Fibroblast of lung (primary cell): ENCODE results near the gene ZSWIM4. TPM values are rescaled to one million over a fixed set of nuclear protein-coding genes. Genes with fewer than 3 reads are reported as not detected.

Experiments
- DNase-seq, 2 donors: peaks; one replicate each; pipeline versions ENCODE4 v3.0.0 to v3.0.0-alpha.2; 2010; ENCODE audit warnings: low read depth in 2 of 2
- H2AFZ ChIP-seq: 2 replicates; pipeline ENCODE4 v1.5.1; 2012; ENCODE audit warnings: low read length, control low read depth, inconsistent platforms
- H3K27ac ChIP-seq: 2 replicates; pipeline ENCODE4 v1.5.1; 2011; ENCODE audit warnings: low read length, control low read depth; ENCODE audit not compliant: insufficient read depth
- H3K27me3 ChIP-seq: 2 replicates; pipeline ENCODE4 v1.5.1; 2011; ENCODE audit warnings: mild to moderate bottlenecking, low read length; ENCODE audit not compliant: control insufficient read depth, insufficient read depth
- H3K36me3 ChIP-seq: 2 replicates; pipeline ENCODE4 v1.5.1; 2011; ENCODE audit warnings: low read length; ENCODE audit not compliant: control insufficient read depth, insufficient read depth
- H3K4me1 ChIP-seq: 2 replicates; pipeline ENCODE4 v1.5.1; 2011; ENCODE audit warnings: low read length; ENCODE audit not compliant: control insufficient read depth, insufficient read depth; ENCODE audit errors: extremely low read depth
- H3K4me2 ChIP-seq: 2 replicates; pipeline ENCODE4 v1.5.1; 2011; ENCODE audit warnings: low read length, control low read depth; ENCODE audit not compliant: insufficient read depth; ENCODE audit errors: extremely low read depth
- H3K4me3 ChIP-seq, 4 experiments: fragments of 200-600 bp in 1 of 4; sonication (generic) in 1 of 4; replicated peaks in 1 of 4; 2 replicates each; pipeline ENCODE4 v1.5.1; 2011 to 2016; ENCODE audit warnings: low read length in 4 of 4, low read depth in 3 of 4, mild to moderate bottlenecking in 3 of 4, control low read depth in 2 of 4, inconsistent platforms in 1 of 4, mixed read lengths in 1 of 4; ENCODE audit not compliant: insufficient read depth in 1 of 4; ENCODE audit errors: control extremely low read depth in 1 of 4
- H3K79me2 ChIP-seq: 2 replicates; pipeline ENCODE4 v1.5.1; 2012; ENCODE audit warnings: mild to moderate bottlenecking, low read length, inconsistent platforms; ENCODE audit not compliant: control insufficient read depth, insufficient read depth
- H3K9ac ChIP-seq: 2 replicates; pipeline ENCODE4 v1.5.1; 2011; ENCODE audit warnings: mild to moderate bottlenecking, low read length, control low read depth; ENCODE audit not compliant: insufficient read depth
- H3K9me3 ChIP-seq: 2 replicates; pipeline ENCODE4 v1.5.1; 2012; ENCODE audit warnings: low read depth, low read length; ENCODE audit not compliant: control insufficient read depth, insufficient read depth
- H4K20me1 ChIP-seq: 2 replicates; pipeline ENCODE4 v1.5.1; 2011; ENCODE audit warnings: low read length; ENCODE audit not compliant: control insufficient read depth, insufficient read depth; ENCODE audit errors: extremely low read depth
- EZH2 ChIP-seq: IDR thresholded peaks from 2 replicates; pipeline ENCODE4 v1.5.1; 2012; ENCODE audit warnings: low read length, control low read depth, mild to moderate bottlenecking; ENCODE audit errors: missing control alignments
- polyA plus RNA-seq, 2 donors: library from polyadenylated mRNA; depleted of rRNA in 1 of 2; stranded (reverse) in 1 of 2; unstranded in 1 of 2; fragments of >200 nt; gene quantifications; 2 replicates each; pipeline ENCODE4 v1.2.1, GENCODE V29; 2011 to 2012; ENCODE audit warnings: missing spikeins in 1 of 2
- total RNA-seq: library from RNA; depleted of rRNA; stranded (reverse); fragments of >200 nt; gene quantifications from 2 replicates; pipeline ENCODE4 v1.2.1, GENCODE V29; 2014
- TF ChIP-seq, protein P1 (sequence below), 2 donors: IDR thresholded peaks in 1 of 2; conservative IDR thresholded peaks in 1 of 2; 1 replicate in 1 of 2; 2 replicates in 1 of 2; pipeline ENCODE4 v1.5.1; 2011 to 2012; ENCODE audit warnings: low read length in 2 of 2, control low read depth in 1 of 2, inconsistent platforms in 1 of 2, low read depth in 1 of 2, mild to moderate bottlenecking in 1 of 2

Gene ZSWIM4
- total and polyA plus RNA-seq, 2 donors (not counting 1 experiment from before 2014, with no cell fraction given) = 1.6 to 5.6 TPM

DNA sequence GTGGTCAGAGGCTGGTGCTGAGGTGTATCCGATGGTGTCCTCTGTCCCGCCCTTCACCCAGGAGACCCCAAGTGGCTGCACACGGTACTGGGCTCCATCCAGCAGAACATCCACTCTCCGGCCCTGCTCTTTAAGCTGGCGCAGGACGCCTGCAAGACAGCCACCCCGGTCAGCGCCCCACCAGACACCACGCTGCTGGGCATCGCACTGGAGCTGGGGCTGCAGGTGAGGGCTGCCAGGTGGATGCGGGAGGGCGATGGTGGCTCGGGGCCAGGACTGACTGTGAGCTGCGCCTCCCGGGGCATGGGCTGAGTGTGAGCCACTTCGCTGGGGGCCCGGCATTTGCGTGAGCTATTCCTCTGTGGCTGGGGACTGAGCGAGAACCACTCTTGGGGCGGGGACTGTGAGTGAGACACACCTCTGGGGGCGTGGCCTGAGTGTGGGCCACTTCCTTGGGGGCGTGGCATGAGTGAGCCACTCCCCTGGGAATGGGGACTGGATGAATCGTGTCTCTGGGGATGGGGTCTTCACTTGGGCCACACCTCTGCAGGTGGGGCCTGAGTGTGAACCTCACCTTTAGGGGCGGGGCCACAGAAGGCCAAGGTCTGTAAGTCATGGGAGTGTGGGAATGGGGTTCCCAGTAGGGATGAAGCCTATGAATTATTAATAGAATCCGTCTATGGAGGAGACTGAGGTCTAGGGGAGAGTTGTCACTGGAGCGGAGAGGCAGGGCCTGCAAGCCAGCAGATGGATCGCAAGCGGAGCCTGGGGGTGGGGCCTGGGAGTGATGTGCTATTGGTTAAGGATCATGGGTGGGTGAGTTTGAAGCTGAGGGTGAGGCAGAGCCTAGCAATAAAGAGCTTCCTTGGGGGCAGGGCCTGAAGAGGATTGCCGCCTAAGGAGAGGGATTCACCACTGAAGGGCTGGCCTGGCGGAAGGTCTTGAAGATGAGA is 30.5 kb downstream of the ZSWIM4 start:
- H3K9me3 ChIP-seq = no peaks in the 10 kb centered on the region
- H3K27me3 ChIP-seq = no peaks in the 10 kb centered on the region
- TF ChIP-seq, protein P1, sequence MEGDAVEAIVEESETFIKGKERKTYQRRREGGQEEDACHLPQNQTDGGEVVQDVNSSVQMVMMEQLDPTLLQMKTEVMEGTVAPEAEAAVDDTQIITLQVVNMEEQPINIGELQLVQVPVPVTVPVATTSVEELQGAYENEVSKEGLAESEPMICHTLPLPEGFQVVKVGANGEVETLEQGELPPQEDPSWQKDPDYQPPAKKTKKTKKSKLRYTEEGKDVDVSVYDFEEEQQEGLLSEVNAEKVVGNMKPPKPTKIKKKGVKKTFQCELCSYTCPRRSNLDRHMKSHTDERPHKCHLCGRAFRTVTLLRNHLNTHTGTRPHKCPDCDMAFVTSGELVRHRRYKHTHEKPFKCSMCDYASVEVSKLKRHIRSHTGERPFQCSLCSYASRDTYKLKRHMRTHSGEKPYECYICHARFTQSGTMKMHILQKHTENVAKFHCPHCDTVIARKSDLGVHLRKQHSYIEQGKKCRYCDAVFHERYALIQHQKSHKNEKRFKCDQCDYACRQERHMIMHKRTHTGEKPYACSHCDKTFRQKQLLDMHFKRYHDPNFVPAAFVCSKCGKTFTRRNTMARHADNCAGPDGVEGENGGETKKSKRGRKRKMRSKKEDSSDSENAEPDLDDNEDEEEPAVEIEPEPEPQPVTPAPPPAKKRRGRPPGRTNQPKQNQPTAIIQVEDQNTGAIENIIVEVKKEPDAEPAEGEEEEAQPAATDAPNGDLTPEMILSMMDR (conservative IDR thresholded peaks at IDR 0.05 in 1 of 2, IDR thresholded peaks at IDR 0.05 in 1 of 2; ENCODE audit: low read depth in 1 of 2, low read length in 2 of 2) = no peak
- no peak for TF ChIP-seq EZH2
- no peaks in the 10 kb centered on the region for H3K4me1 ChIP-seq
- H3K4me3 ChIP-seq = no peak overlapping the region
- H3K4me2 ChIP-seq = no peak overlapping the region
- H3K27ac ChIP-seq = no peak overlapping the region
- H3K9ac ChIP-seq = no peak overlapping the region
- no peak overlapping the region for H2AFZ ChIP-seq
- no peaks in the 10 kb centered on the region for H3K79me2 ChIP-seq
- peaks cover 11% of the 10 kb centered on the region for H3K36me3 ChIP-seq
- DNase-seq = no peak
- no peaks in the 10 kb centered on the region for H4K20me1 ChIP-seq

DNA sequence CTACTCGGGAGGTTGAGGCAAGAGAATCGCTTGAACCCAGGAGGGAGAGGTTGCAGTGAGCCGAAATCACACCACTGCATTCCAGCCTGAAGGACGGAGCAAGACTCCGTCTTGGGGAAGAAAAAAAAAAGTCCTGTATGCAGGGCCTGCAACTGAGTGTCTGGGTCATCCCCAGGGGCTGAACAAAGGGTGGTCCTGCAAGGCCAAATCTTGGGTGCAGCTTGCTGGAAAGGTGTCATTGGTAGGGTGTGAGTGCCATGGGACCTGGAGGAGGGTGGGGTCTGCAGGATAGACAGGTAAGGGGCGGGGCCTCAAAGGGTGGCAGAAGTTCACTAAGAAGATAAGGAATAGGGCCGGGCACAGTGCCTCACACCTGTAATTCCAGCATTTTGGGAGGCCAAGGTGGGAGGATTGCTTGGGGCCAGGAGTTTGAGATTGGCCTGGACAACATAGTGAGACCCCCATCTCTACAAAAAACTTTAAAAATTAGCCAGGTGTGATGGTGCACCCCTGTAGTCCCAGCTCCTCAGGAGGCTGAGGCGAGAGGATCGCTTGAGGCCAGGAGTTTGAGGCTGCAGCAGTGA is 31.5 kb downstream of the ZSWIM4 start:
- Histone ChIP-seq H3K36me3 (peaks cover 11% of the 10 kb centered on the region), H3K79me2 (no peaks in the 10 kb centered on the region), H4K20me1 (no peaks in the 10 kb centered on the region), H3K27ac (no peak overlapping the region), H3K9ac (no peak overlapping the region), H3K27me3 (no peaks in the 10 kb centered on the region), H3K9me3 (no peaks in the 10 kb centered on the region), H2AFZ (no peak overlapping the region), H3K4me1 (no peaks in the 10 kb centered on the region), H3K4me2 (no peak overlapping the region), H3K4me3 (no peak overlapping the region)
- DNase-seq = no peak
- TF ChIP-seq, protein P1 (conservative IDR thresholded peaks at IDR 0.05 in 1 of 2, IDR thresholded peaks at IDR 0.05 in 1 of 2; ENCODE audit: low read depth in 1 of 2, low read length in 2 of 2) = no peak
- no peak for TF ChIP-seq EZH2

DNA sequence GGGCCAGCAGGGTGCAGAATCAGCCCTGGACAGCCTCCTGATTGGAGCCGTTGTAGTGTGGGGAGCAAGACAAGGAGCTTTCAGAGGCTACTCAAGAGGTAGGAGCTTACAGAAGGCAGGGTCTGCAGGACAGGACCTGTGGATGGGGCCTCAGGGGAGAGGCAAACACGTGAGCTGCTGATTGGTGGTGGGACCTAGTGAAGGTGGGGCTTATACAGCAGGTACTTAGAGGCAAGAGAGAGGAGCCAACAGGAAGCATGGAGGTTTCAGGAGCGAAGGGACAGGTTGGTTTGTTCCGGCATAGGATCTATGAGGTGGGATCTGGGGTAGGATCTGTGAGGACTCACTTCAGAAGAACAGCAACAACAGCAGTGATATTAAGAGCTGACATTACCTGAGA is 32.4 kb downstream of the ZSWIM4 start:
- H3K4me1 ChIP-seq = no peaks in the 10 kb centered on the region
- no peaks in the 10 kb centered on the region for H3K9me3 ChIP-seq
- H3K27ac ChIP-seq = no peak overlapping the region
- peaks cover 11% of the 10 kb centered on the region for H3K36me3 ChIP-seq
- no peak for DNase-seq
- no peaks in the 10 kb centered on the region for H3K79me2 ChIP-seq
- no peak overlapping the region for H3K9ac ChIP-seq
- no peaks in the 10 kb centered on the region for H3K27me3 ChIP-seq
- no peak overlapping the region for H3K4me3 ChIP-seq
- TF ChIP-seq, protein P1 (conservative IDR thresholded peaks at IDR 0.05 in 1 of 2, IDR thresholded peaks at IDR 0.05 in 1 of 2; ENCODE audit: low read depth in 1 of 2, low read length in 2 of 2) = no peak
- no peak for TF ChIP-seq EZH2
- no peak overlapping the region for H2AFZ ChIP-seq
- H4K20me1 ChIP-seq = no peaks in the 10 kb centered on the region
- H3K4me2 ChIP-seq = no peak overlapping the region
